GM12892 (cell line): ENCODE data around the gene CHMP1A.

Experiments
- POLR2A ChIP-seq: IDR thresholded peaks from 2 replicates; pipeline ENCODE4 v1.6.1; 2011; ENCODE audit warnings: low read depth, low read length, control low read depth
- POLR2AphosphoS5 ChIP-seq: IDR thresholded peaks from 2 replicates; pipeline ENCODE4 v1.6.1; 2011; ENCODE audit warnings: low read depth, low read length, control low read depth
- TAF1 ChIP-seq: IDR thresholded peaks from 2 replicates; pipeline ENCODE4 v1.6.1; 2011; ENCODE audit warnings: low read depth, mild to moderate bottlenecking, control low read depth, low read length, borderline replicate concordance

DNA sequence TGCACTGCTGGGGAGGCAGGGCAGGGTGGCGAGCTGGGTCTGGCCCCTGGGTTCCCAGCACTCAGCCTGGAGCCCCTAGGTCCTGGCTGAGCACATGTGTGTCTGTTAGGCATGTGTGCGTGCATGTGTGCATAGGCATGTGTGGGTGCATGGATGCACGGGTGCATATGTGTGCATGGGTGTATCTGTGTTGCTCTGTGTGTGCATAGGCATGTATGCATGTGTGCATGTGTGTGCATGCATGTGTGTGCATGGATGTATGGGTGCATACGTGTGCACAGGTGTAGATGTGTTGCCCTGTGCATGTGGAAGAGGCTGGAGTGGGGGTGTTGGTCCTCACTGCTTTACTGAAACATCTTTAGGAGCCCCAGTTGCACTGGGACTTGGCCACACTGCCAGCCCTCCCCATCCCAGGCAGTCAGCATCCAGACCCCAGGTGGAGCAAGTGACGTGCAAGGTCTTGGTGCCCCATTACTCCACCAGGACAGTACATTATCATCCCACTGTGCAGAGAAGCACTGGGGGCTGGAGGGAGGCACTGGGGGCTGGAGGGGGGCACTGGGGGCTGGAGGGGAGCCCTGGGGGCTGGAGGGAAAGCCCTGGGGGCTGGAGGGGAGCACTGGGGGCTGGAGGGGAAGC lies 54.4 kb downstream of the CHMP1A start:
- TF ChIP-seq POLR2AphosphoS5 (no peak), TAF1 (no peak), POLR2A (no peak)
